Neural crest cell (in vitro differentiated cells): ENCODE results near the gene KIF7. TPM values are rescaled to one million over a fixed set of nuclear protein-coding genes. Genes with fewer than 3 reads are reported as not detected.
A peak's percentile ranks its signal among the peaks of the same experiment; 100 is the strongest.

Experiments
- DNase-seq: peaks from one replicate; pipeline ENCODE4 v3.0.0; 2021; ENCODE audit warnings: low read depth, mixed read lengths, low spot score
- H3K27ac Mint-ChIP-seq: one replicate; pipeline ENCODE4 v1.8.0; 2021; ENCODE audit warnings: mild to moderate bottlenecking, mixed read lengths; ENCODE audit not compliant: unreplicated experiment
- H3K27me3 Mint-ChIP-seq: 2 replicates; pipeline ENCODE4 v1.8.0; 2021; ENCODE audit warnings: low read depth, mild to moderate bottlenecking, mixed read lengths
- H3K36me3 Mint-ChIP-seq: 2 replicates; pipeline ENCODE4 v1.8.0; 2021; ENCODE audit warnings: low read depth, mild to moderate bottlenecking, mixed read lengths
- H3K4me1 Mint-ChIP-seq: 2 replicates; pipeline ENCODE4 v1.8.0; 2021; ENCODE audit warnings: mixed read lengths
- H3K4me3 Mint-ChIP-seq: one replicate; pipeline ENCODE4 v1.8.0; 2021; ENCODE audit warnings: mild to moderate bottlenecking, mixed read lengths
- H3K9me3 Mint-ChIP-seq: 2 replicates; pipeline ENCODE4 v1.8.0; 2021; ENCODE audit warnings: mixed read lengths
- total RNA-seq: library from RNA; stranded (reverse); gene quantifications from 2 replicates; pipeline ENCODE4 v1.2.1, GENCODE V29; 2021
- TF ChIP-seq, protein P1 (sequence below): fragments of 200-600 bp; sonication (generic); conservative IDR thresholded peaks from 2 replicates; pipeline ENCODE4 v1.5.0; 2021; ENCODE audit warnings: antibody characterized with exemption, mild to moderate bottlenecking

Gene KIF7
- total RNA-seq, 1 donor from 2014 or later = 16.2 TPM

- no peak overlapping the region for H3K27ac Mint-ChIP-seq
- DNase-seq = no peak
- H3K4me1 Mint-ChIP-seq = peaks cover 4% of the 10 kb centered on the region
- peaks cover 5% of the 10 kb centered on the region for H3K27me3 Mint-ChIP-seq
- TF ChIP-seq, protein P1, sequence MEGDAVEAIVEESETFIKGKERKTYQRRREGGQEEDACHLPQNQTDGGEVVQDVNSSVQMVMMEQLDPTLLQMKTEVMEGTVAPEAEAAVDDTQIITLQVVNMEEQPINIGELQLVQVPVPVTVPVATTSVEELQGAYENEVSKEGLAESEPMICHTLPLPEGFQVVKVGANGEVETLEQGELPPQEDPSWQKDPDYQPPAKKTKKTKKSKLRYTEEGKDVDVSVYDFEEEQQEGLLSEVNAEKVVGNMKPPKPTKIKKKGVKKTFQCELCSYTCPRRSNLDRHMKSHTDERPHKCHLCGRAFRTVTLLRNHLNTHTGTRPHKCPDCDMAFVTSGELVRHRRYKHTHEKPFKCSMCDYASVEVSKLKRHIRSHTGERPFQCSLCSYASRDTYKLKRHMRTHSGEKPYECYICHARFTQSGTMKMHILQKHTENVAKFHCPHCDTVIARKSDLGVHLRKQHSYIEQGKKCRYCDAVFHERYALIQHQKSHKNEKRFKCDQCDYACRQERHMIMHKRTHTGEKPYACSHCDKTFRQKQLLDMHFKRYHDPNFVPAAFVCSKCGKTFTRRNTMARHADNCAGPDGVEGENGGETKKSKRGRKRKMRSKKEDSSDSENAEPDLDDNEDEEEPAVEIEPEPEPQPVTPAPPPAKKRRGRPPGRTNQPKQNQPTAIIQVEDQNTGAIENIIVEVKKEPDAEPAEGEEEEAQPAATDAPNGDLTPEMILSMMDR = no peak
- H3K4me3 Mint-ChIP-seq = peak overlapping the region; percentile 35
- H3K36me3 Mint-ChIP-seq = peaks cover 62% of the 10 kb centered on the region
- no peaks in the 10 kb centered on the region for H3K9me3 Mint-ChIP-seq
These were observed 25.4 kb downstream of the KIF7 start for GRCh38 chr15:89629829-89630228.

DNA sequence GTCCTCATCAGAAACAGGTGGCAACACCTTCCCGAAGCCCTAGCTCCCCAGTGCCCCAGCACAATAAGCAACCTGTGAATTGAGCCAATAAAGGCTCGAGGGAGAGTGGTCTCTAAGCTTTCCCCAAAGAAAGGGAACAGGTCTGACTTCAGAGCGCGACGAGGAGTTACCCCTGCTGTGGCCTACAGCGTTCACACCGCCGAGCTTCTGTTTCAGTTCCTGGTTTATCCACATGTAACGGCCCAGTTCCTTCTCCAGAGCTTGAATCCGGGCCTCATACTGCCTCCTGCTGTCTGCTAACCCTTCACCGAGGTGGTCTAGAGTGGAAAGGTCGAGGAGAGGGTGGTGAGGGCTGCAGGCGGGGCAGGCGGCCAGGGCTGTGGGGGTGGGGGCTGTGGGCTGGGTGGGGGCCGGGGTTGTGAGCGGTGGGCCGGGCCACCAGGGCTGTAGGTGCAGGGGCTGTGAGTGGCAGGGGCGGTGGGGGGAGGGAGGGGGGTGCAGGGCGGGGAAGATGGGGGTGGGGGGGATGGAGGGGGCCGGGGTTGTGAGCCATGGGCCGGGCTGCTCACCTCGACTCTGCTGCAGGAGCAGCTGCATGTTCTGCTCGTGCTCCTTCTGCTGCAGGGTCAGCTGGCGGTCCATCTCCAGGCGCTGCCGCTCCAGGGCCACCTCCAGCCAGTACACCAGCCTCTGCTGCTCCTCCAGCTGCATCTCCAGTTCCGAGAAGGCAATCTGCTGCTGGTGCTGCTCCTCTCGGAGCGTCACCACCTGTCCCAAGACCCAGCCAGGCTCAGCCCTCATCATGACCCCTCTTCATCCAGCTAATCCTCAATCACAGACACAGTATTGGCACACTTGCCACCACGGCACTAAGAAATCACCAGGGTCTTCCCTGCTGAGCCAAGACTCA, 26.2 kb downstream of the KIF7 start:
- Mint-ChIP-seq H3K27me3 (peaks cover 5% of the 10 kb centered on the region), H3K4me1 (peaks cover 4% of the 10 kb centered on the region), H3K36me3 (peaks cover 62% of the 10 kb centered on the region), H3K4me3 (peak overlapping the region; percentile 35), H3K9me3 (no peaks in the 10 kb centered on the region), H3K27ac (no peak overlapping the region)
- TF ChIP-seq, protein P1 = no peak
- no peak for DNase-seq

GRCh38 chr15:89628301-89628700, 27.0 kb downstream of the KIF7 start:
- no peak for DNase-seq
- H3K9me3 Mint-ChIP-seq = no peaks in the 10 kb centered on the region
- H3K4me1 Mint-ChIP-seq = peaks cover 4% of the 10 kb centered on the region
- no peak overlapping the region for H3K27ac Mint-ChIP-seq
- H3K4me3 Mint-ChIP-seq = no peak overlapping the region
- H3K27me3 Mint-ChIP-seq = peaks cover 5% of the 10 kb centered on the region
- peaks cover 60% of the 10 kb centered on the region for H3K36me3 Mint-ChIP-seq
- TF ChIP-seq, protein P1 = no peak

DNA sequence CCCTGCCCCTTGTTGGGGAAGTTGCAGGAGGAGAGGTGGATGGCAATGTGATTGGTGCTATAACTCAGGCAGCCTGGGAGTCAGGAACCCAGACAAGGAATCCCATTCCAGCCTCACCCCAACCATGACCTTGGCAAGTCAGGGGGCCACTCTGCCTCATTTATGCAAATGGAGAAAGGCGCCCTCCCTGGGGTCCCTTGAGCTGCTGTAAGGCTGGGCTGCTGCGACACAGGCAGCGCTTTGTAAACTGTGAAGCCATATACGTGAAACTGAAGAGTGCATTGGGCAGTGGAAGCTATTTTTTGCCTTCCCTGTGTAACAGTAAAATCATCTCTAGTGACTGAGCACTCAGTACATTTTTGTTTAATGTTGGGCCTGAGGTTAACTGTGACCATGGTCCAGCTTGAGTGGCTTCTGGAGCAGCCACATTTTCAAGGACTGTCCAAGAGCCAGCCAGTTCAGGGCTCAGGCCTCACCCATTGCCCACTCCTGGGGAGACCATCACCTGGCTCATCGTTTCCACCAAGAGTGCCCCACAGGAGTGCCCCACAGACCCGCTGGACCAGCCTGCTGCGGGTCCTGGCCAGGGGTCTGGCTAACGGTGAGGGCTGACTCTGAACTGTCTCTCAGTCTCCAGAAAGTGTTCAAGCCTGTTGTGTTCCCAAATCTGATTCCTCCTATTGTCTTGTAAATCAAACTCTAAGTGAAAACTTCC, 27.9 kb downstream of the KIF7 start:
- no peak overlapping the region for H3K4me3 Mint-ChIP-seq
- no peaks in the 10 kb centered on the region for H3K9me3 Mint-ChIP-seq
- H3K4me1 Mint-ChIP-seq = peaks cover 4% of the 10 kb centered on the region
- DNase-seq = no peak
- peaks cover 61% of the 10 kb centered on the region for H3K36me3 Mint-ChIP-seq
- TF ChIP-seq, protein P1 = no peak
- no peak overlapping the region for H3K27ac Mint-ChIP-seq
- H3K27me3 Mint-ChIP-seq = peaks cover 3% of the 10 kb centered on the region

GRCh38 chr15:89625716-89626115, 29.6 kb downstream of the KIF7 start:
- no peak overlapping the region for H3K27ac Mint-ChIP-seq

More at GRCh38 chr15:89625716-89626115, 29.6 kb downstream of the KIF7 start:
- DNase-seq = no peak
- H3K27me3 Mint-ChIP-seq = peaks cover 2% of the 10 kb centered on the region
- no peaks in the 10 kb centered on the region for H3K9me3 Mint-ChIP-seq
- TF ChIP-seq, protein P1 = no peak
- H3K4me3 Mint-ChIP-seq = no peak overlapping the region
- peaks cover 51% of the 10 kb centered on the region for H3K36me3 Mint-ChIP-seq
- H3K4me1 Mint-ChIP-seq = peaks cover 4% of the 10 kb centered on the region
